Ascending aorta (tissue), 2 donors: ENCODE results near the gene CFAP99. TPM values are rescaled to one million over a fixed set of nuclear protein-coding genes. Genes with fewer than 3 reads are reported as not detected.

Experiments used
- DNase-seq, 2 donors: peaks; one replicate each; pipeline ENCODE4 v3.0.0-alpha.2; 2019; ENCODE audit warnings: low spot score in 2 of 2
- H3K27ac ChIP-seq, 2 donors: fragments of 200-600 bp; sonication (generic); one replicate each; pipeline ENCODE4 v1.5.1; 2016 to 2017; ENCODE audit warnings: mild to moderate bottlenecking in 1 of 2
- H3K27me3 ChIP-seq: fragments of 200-600 bp; sonication (generic); one replicate; pipeline ENCODE4 v1.5.1; 2017
- H3K36me3 ChIP-seq, 2 donors: fragments of 200-600 bp; sonication (generic); one replicate each; pipeline ENCODE4 v1.5.1; 2016
- H3K4me1 ChIP-seq, 2 donors: fragments of 200-600 bp; sonication (generic); one replicate each; pipeline ENCODE4 v1.5.1; 2016 to 2017; ENCODE audit warnings: mild to moderate bottlenecking in 1 of 2
- H3K4me3 ChIP-seq, 2 donors: fragments of 200-600 bp; sonication (generic); one replicate each; pipeline ENCODE4 v1.5.1; 2016 to 2017; ENCODE audit warnings: mild to moderate bottlenecking in 1 of 2
- H3K9me3 ChIP-seq, 2 donors: fragments of 200-600 bp; sonication (generic); one replicate each; pipeline ENCODE4 v1.5.1; 2016
- CTCF ChIP-seq, 3 experiments: fragments of 200-600 bp in 2 of 3; fragments of 450-650 bp in 1 of 3; sonication (generic) in 2 of 3; IDR thresholded peaks; one replicate each; pipeline ENCODE4 v1.5.1; 2016 to 2019; ENCODE audit warnings: antibody characterized with exemption in 3 of 3, mild to moderate bottlenecking in 1 of 3, moderate library complexity in 1 of 3
- intact Hi-C: fragments of 100-400 bp; cut with DNase I; formaldehyde crosslinking; loops from one replicate; pipeline ENCODE4 v1.15.1; 2023
- total RNA-seq: library from RNA; depleted of rRNA; stranded (reverse); fragments of >200 nt; gene quantifications from one replicate; pipeline ENCODE4 v1.1.0, GENCODE V29; 2016

Gene CFAP99
- total RNA-seq, 1 donor from 2014 or later, result not detected

- DNase-seq, result no peak
- Histone ChIP-seq H3K27ac (no peak overlapping the region), H3K4me3 (no peak overlapping the region), H3K27me3 (no peaks in the 10 kb centered on the region), H3K9me3 (no peaks in the 10 kb centered on the region), H3K4me1 (peaks cover 4 to 6% of the 10 kb centered on the region in 2 donors), H3K36me3 (no peaks in the 10 kb centered on the region)
- intact Hi-C loops, result loop anchor here (5.0 to 10.0 kb wide), 5 partner anchors 413 to 1535 kb away; partner anchors contain the start of genes HTT, HTT-AS, NELFA and TACC3
- no peak for TF ChIP-seq CTCF (IDR thresholded peaks at IDR 0.05)
These were observed 1.1 kb downstream of the CFAP99 start for GRCh38 chr4:2419814-2420213.

GRCh38 chr4:2421928-2422327, 3.2 kb downstream of the CFAP99 start:
- no peak overlapping the region for H3K4me3 ChIP-seq
- no peak overlapping the region for H3K27ac ChIP-seq
- H3K4me1 ChIP-seq, result peaks cover 4 to 6% of the 10 kb centered on the region in 2 donors
- no peaks in the 10 kb centered on the region for H3K27me3 ChIP-seq
- no peaks in the 10 kb centered on the region for H3K36me3 ChIP-seq
- no peaks in the 10 kb centered on the region for H3K9me3 ChIP-seq
- TF ChIP-seq CTCF (IDR thresholded peaks at IDR 0.05), result no peak
- no peak for DNase-seq
- intact Hi-C loops, result no loop called here

GRCh38 chr4:2423066-2423465, 4.3 kb downstream of the CFAP99 start:
- Histone ChIP-seq H3K36me3 (no peaks in the 10 kb centered on the region), H3K4me1 (peaks cover 3 to 4% of the 10 kb centered on the region in 2 donors), H3K27me3 (no peaks in the 10 kb centered on the region), H3K9me3 (no peaks in the 10 kb centered on the region), H3K27ac (no peak overlapping the region), H3K4me3 (no peak overlapping the region)
- intact Hi-C loops, result no loop called here
- no peak for DNase-seq
- no peak for TF ChIP-seq CTCF (IDR thresholded peaks at IDR 0.05)

- TF ChIP-seq CTCF (IDR thresholded peaks at IDR 0.05), result no peak
- H3K27ac ChIP-seq, result no peak overlapping the region
- no peaks in the 10 kb centered on the region for H3K9me3 ChIP-seq
- H3K4me1 ChIP-seq, result peaks cover 3 to 4% of the 10 kb centered on the region in 2 donors
- DNase-seq, result no peak
- no peak overlapping the region for H3K4me3 ChIP-seq
- no peaks in the 10 kb centered on the region for H3K27me3 ChIP-seq
- H3K36me3 ChIP-seq, result no peaks in the 10 kb centered on the region
- intact Hi-C loops, result no loop called here
These were observed 4.9 kb downstream of the CFAP99 start for GRCh38 chr4:2423695-2424094.

GRCh38 chr4:2424581-2424980, 5.8 kb downstream of the CFAP99 start:
- TF ChIP-seq CTCF (IDR thresholded peaks at IDR 0.05), result no peak
- H3K27me3 ChIP-seq, result no peaks in the 10 kb centered on the region
- intact Hi-C loops, result no loop called here

More at GRCh38 chr4:2424581-2424980, 5.8 kb downstream of the CFAP99 start:
- no peak overlapping the region for H3K4me3 ChIP-seq
- H3K36me3 ChIP-seq, result no peaks in the 10 kb centered on the region
- no peak overlapping the region for H3K27ac ChIP-seq
- H3K9me3 ChIP-seq, result no peaks in the 10 kb centered on the region
- no peak for DNase-seq
- H3K4me1 ChIP-seq, result no peaks in the 10 kb centered on the region
